ENCODE results near the gene CA10. TPM values are rescaled to one million over a fixed set of nuclear protein-coding genes. Genes with fewer than 3 reads are reported as not detected.

CA10 gene
- total and polyA plus RNA-seq, 2 donors (not counting 1 experiment from before 2014, with no cell fraction given), result not detected

DNA sequence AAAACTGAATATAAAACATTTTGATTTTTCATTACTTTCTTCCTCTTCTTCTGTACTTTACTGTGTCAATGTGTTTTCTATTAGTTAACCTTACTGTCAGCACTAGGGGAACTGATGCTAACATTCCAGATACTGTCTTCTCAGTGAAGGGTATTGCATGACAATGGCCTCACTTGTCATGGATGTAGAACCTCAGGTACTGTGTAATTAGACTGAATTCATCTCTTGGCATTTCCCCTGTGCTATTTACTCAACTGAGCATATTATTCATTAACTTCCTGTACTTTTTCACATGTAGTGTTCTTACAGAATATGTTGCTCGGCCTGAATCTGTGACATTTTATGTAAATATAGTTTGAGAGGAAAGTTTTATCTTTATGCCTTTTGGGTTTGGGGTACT, 237.0 kb downstream of the CA10 start:
- H3K36me3 ChIP-seq (replicated peaks in 1 of 2; ENCODE audit: control extremely low read depth in 1 of 2, control insufficient read depth in 1 of 2, extremely low read depth in 1 of 2, insufficient read depth in 2 of 2, low read length in 1 of 2), result no peaks in the 10 kb centered on the region
- WGBS (ENCODE audit: insufficient coverage), result no CpG with 5 or more reads among the region's 1 CpG
- no peaks in the 10 kb centered on the region for H3K27me3 ChIP-seq (replicated peaks in 1 of 4; ENCODE audit: control extremely low read depth in 1 of 4, control insufficient read depth in 3 of 4, insufficient read depth in 4 of 4, low read length in 3 of 4)
- no peak overlapping the region for H3K27ac Mint-ChIP-seq
- no peak overlapping the region for H3K4me3 Mint-ChIP-seq
- TF ChIP-seq EZH2 (IDR thresholded peaks at IDR 0.05; ENCODE audit: borderline replicate concordance, insufficient read depth, low read depth, low read length, poor library complexity, severe bottlenecking), result no peak
- TF ChIP-seq, protein P1, sequence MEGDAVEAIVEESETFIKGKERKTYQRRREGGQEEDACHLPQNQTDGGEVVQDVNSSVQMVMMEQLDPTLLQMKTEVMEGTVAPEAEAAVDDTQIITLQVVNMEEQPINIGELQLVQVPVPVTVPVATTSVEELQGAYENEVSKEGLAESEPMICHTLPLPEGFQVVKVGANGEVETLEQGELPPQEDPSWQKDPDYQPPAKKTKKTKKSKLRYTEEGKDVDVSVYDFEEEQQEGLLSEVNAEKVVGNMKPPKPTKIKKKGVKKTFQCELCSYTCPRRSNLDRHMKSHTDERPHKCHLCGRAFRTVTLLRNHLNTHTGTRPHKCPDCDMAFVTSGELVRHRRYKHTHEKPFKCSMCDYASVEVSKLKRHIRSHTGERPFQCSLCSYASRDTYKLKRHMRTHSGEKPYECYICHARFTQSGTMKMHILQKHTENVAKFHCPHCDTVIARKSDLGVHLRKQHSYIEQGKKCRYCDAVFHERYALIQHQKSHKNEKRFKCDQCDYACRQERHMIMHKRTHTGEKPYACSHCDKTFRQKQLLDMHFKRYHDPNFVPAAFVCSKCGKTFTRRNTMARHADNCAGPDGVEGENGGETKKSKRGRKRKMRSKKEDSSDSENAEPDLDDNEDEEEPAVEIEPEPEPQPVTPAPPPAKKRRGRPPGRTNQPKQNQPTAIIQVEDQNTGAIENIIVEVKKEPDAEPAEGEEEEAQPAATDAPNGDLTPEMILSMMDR (IDR thresholded peaks at IDR 0.05), result no peak
- no peak for ATAC-seq (ENCODE audit: low read depth)
- no peak overlapping the region for H3K9ac ChIP-seq (ENCODE audit: low read length)
- no peaks in the 10 kb centered on the region for H3K27me3 Mint-ChIP-seq
- no peak overlapping the region for H3K27ac ChIP-seq (ENCODE audit: low read length in 2 of 2)
- ChIA-PET POLR2A (no interaction called here), CTCF (no interaction called here)
- H3K79me2 ChIP-seq (ENCODE audit: control insufficient read depth, insufficient read depth, low read length), result no peaks in the 10 kb centered on the region
- no peaks in the 10 kb centered on the region for H4K20me1 ChIP-seq (ENCODE audit: control insufficient read depth, insufficient read depth, low read length, poor library complexity, severe bottlenecking)
- H3K4me2 ChIP-seq (replicated peaks; ENCODE audit: low read depth, low read length, poor library complexity, severe bottlenecking), result no peak overlapping the region
- no peak for DNase-seq
- no peaks in the 10 kb centered on the region for H3K4me1 Mint-ChIP-seq
- H3K4me3 ChIP-seq (ENCODE audit: control extremely low read depth in 1 of 5, extremely low read depth in 1 of 5, insufficient read depth in 1 of 5, low read depth in 2 of 5, low read length in 4 of 5), result no peak overlapping the region
- intact Hi-C loops (cut with micrococcal nuclease), result no loop called here
- H3K9me3 ChIP-seq (ENCODE audit: control extremely low read depth in 1 of 3, control insufficient read depth in 2 of 3, insufficient read depth in 1 of 3, low read length in 2 of 3), result peaks cover 0 to 3% (median 0%) of the 10 kb centered on the region in 3 donors
- H2AFZ ChIP-seq (ENCODE audit: insufficient read depth, low read depth, low read length, poor library complexity, severe bottlenecking), result no peak overlapping the region
- no peaks in the 10 kb centered on the region for H3K4me1 ChIP-seq (ENCODE audit: control insufficient read depth in 2 of 2, insufficient read depth in 2 of 2, low read length in 2 of 2)
- no peaks in the 10 kb centered on the region for H3K9me3 Mint-ChIP-seq (ENCODE audit: insufficient read depth)

DNA sequence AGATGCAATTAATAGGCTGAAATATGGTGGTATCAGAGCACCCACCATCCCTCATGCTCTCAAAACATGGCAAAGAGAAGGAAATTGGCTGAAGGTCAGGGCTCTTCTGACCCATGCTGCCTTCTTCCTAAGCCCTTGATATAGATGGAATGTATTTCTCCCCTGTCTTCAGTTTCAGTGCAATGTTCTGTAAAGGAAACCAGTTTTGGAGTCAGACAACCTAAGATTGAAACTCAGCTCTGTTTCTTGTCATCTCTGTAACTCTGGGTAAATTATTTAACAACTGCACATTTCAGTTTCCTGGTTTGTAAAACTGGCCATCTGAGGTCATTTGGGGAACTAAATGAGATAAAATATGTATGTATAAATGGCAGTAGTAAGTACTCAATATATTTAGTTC, 243.9 kb downstream of the CA10 start:
- Histone ChIP-seq H3K27ac (ENCODE audit: low read length in 2 of 2) (no peak overlapping the region), H3K4me1 (ENCODE audit: control insufficient read depth in 2 of 2, insufficient read depth in 2 of 2, low read length in 2 of 2) (no peaks in the 10 kb centered on the region), H3K27me3 (replicated peaks in 1 of 4; ENCODE audit: control extremely low read depth in 1 of 4, control insufficient read depth in 3 of 4, insufficient read depth in 4 of 4, low read length in 3 of 4) (no peaks in the 10 kb centered on the region), H2AFZ (ENCODE audit: insufficient read depth, low read depth, low read length, poor library complexity, severe bottlenecking) (no peak overlapping the region), H3K79me2 (ENCODE audit: control insufficient read depth, insufficient read depth, low read length) (no peaks in the 10 kb centered on the region), H3K4me3 (ENCODE audit: control extremely low read depth in 1 of 5, extremely low read depth in 1 of 5, insufficient read depth in 1 of 5, low read depth in 2 of 5, low read length in 4 of 5) (no peak overlapping the region), H3K9me3 (ENCODE audit: control extremely low read depth in 1 of 3, control insufficient read depth in 2 of 3, insufficient read depth in 1 of 3, low read length in 2 of 3) (peaks cover 0 to 5% (median 0%) of the 10 kb centered on the region in 3 donors), H3K36me3 (replicated peaks in 1 of 2; ENCODE audit: control extremely low read depth in 1 of 2, control insufficient read depth in 1 of 2, extremely low read depth in 1 of 2, insufficient read depth in 2 of 2, low read length in 1 of 2) (no peaks in the 10 kb centered on the region), H3K4me2 (replicated peaks; ENCODE audit: low read depth, low read length, poor library complexity, severe bottlenecking) (no peak overlapping the region), H3K9ac (ENCODE audit: low read length) (no peak overlapping the region), H4K20me1 (ENCODE audit: control insufficient read depth, insufficient read depth, low read length, poor library complexity, severe bottlenecking) (no peaks in the 10 kb centered on the region)
- ChIA-PET CTCF (no interaction called here), POLR2A (no interaction called here)
- TF ChIP-seq EZH2 (IDR thresholded peaks at IDR 0.05; ENCODE audit: borderline replicate concordance, insufficient read depth, low read depth, low read length, poor library complexity, severe bottlenecking), result no peak
- TF ChIP-seq, protein P1 (IDR thresholded peaks at IDR 0.05), result no peak
- ATAC-seq (ENCODE audit: low read depth) (no peak), DNase-seq (no peak)
- intact Hi-C loops (cut with micrococcal nuclease), result no loop called here
- no peaks in the 10 kb centered on the region for H3K4me1 Mint-ChIP-seq
- H3K9me3 Mint-ChIP-seq (ENCODE audit: insufficient read depth), result no peaks in the 10 kb centered on the region
- H3K4me3 Mint-ChIP-seq, result no peak overlapping the region
- H3K27ac Mint-ChIP-seq, result no peak overlapping the region
- H3K27me3 Mint-ChIP-seq, result no peaks in the 10 kb centered on the region
